Ascending aorta (tissue), 2 donors: Measurements from ENCODE around the gene CRK. TPM values are rescaled to one million over a fixed set of nuclear protein-coding genes. Genes with fewer than 3 reads are reported as not detected.

Source experiments
- DNase-seq, 2 donors: peaks; one replicate each; pipeline ENCODE4 v3.0.0-alpha.2; 2019; ENCODE audit warnings: low spot score in 2 of 2
- H3K27ac ChIP-seq, 2 donors: fragments of 200-600 bp; sonication (generic); one replicate each; pipeline ENCODE4 v1.5.1; 2016 to 2017; ENCODE audit warnings: mild to moderate bottlenecking in 1 of 2
- H3K27me3 ChIP-seq: fragments of 200-600 bp; sonication (generic); one replicate; pipeline ENCODE4 v1.5.1; 2017
- H3K36me3 ChIP-seq, 2 donors: fragments of 200-600 bp; sonication (generic); one replicate each; pipeline ENCODE4 v1.5.1; 2016
- H3K4me1 ChIP-seq, 2 donors: fragments of 200-600 bp; sonication (generic); one replicate each; pipeline ENCODE4 v1.5.1; 2016 to 2017; ENCODE audit warnings: mild to moderate bottlenecking in 1 of 2
- H3K4me3 ChIP-seq, 2 donors: fragments of 200-600 bp; sonication (generic); one replicate each; pipeline ENCODE4 v1.5.1; 2016 to 2017; ENCODE audit warnings: mild to moderate bottlenecking in 1 of 2
- H3K9me3 ChIP-seq, 2 donors: fragments of 200-600 bp; sonication (generic); one replicate each; pipeline ENCODE4 v1.5.1; 2016
- intact Hi-C: fragments of 100-400 bp; cut with DNase I; formaldehyde crosslinking; loops from one replicate; pipeline ENCODE4 v1.15.1; 2023
- total RNA-seq: library from RNA; depleted of rRNA; stranded (reverse); fragments of >200 nt; gene quantifications from one replicate; pipeline ENCODE4 v1.1.0, GENCODE V29; 2016
- TF ChIP-seq, protein P1 (sequence below), 3 experiments: fragments of 200-600 bp in 2 of 3; fragments of 450-650 bp in 1 of 3; sonication (generic) in 2 of 3; IDR thresholded peaks; one replicate each; pipeline ENCODE4 v1.5.1; 2016 to 2019; ENCODE audit warnings: antibody characterized with exemption in 3 of 3, mild to moderate bottlenecking in 1 of 3, moderate library complexity in 1 of 3

Gene CRK
- total RNA-seq, 1 donor from 2014 or later, result 83.4 TPM

DNA sequence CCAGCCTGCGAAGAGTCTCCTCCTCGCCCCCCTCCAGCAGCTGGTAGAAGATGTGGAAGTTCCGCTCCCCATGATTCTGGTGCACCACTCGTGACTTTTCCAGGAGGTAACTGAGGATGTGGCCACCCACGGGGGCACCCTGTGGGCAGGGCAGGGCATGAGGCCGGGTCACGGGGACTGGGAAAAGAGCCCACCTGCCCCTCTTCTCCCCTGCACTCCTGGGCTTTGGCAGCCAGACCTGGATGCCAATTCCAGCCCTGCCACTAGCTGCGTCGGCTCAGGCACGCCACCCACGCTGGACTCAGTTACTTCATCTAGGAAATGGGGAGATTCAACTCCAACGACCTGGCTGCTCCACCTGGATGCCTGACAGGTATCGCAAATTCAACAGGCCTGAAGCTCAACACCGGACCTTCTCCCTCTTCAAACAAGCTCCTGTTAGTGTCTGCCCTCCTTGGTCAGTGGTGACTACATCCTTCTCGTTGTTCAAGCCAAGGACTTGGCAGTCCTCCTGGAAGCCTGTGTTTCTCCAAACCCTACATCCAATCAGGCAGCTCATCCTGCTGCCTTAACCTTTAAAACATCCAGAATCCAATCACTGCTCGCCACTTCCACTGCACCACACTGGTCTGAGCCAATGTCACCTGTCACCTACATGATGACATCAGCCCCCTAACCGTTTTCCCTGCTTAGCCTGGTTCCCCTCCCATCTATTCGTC is 24.9 kb upstream of the CRK start:
- no peak overlapping the region for H3K4me3 ChIP-seq
- peaks cover 61 to 75% of the 10 kb centered on the region in 2 donors for H3K36me3 ChIP-seq
- peak overlapping the region; percentile 30 to 99 for H3K27ac ChIP-seq
- H3K4me1 ChIP-seq, result peaks cover 4 to 21% of the 10 kb centered on the region in 2 donors
- intact Hi-C loops, result loop anchor here (10.0 kb wide), 1 partner anchor 234 kb away; the partner anchor contains the start of gene TLCD2
- TF ChIP-seq, protein P1, sequence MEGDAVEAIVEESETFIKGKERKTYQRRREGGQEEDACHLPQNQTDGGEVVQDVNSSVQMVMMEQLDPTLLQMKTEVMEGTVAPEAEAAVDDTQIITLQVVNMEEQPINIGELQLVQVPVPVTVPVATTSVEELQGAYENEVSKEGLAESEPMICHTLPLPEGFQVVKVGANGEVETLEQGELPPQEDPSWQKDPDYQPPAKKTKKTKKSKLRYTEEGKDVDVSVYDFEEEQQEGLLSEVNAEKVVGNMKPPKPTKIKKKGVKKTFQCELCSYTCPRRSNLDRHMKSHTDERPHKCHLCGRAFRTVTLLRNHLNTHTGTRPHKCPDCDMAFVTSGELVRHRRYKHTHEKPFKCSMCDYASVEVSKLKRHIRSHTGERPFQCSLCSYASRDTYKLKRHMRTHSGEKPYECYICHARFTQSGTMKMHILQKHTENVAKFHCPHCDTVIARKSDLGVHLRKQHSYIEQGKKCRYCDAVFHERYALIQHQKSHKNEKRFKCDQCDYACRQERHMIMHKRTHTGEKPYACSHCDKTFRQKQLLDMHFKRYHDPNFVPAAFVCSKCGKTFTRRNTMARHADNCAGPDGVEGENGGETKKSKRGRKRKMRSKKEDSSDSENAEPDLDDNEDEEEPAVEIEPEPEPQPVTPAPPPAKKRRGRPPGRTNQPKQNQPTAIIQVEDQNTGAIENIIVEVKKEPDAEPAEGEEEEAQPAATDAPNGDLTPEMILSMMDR (IDR thresholded peaks at IDR 0.05), result no peak
- H3K27me3 ChIP-seq, result no peaks in the 10 kb centered on the region
- no peak for DNase-seq
- no peaks in the 10 kb centered on the region for H3K9me3 ChIP-seq

DNA sequence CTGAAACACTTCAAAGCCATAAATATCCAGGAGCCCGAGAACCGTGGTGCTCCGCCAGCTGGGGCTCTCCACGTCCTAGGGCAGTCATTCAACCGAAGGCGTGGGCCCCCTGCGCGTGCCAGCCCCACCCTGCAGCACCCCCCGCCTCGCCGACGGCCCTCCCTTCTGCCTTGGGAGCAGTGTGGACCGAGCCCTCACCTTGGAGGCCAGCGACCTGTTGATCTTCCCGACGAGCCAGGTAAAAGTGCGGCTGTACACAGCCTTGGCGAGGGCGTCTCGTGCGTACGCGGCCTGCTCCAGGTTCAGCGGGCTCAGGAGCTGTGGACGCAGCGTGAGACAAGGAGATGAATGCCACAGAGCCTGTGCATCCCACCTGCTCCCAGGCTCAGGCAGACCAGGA is 22.4 kb upstream of the CRK start:
- no peaks in the 10 kb centered on the region for H3K9me3 ChIP-seq
- TF ChIP-seq, protein P1 (IDR thresholded peaks at IDR 0.05), result no peak
- H3K27me3 ChIP-seq, result no peaks in the 10 kb centered on the region
- DNase-seq, result no peak
- intact Hi-C loops, result no loop called here
- no peak overlapping the region for H3K27ac ChIP-seq
- H3K4me3 ChIP-seq, result no peak overlapping the region
- peaks cover 75 to 92% of the 10 kb centered on the region in 2 donors for H3K36me3 ChIP-seq
- H3K4me1 ChIP-seq, result peaks cover 4 to 11% of the 10 kb centered on the region in 2 donors

DNA sequence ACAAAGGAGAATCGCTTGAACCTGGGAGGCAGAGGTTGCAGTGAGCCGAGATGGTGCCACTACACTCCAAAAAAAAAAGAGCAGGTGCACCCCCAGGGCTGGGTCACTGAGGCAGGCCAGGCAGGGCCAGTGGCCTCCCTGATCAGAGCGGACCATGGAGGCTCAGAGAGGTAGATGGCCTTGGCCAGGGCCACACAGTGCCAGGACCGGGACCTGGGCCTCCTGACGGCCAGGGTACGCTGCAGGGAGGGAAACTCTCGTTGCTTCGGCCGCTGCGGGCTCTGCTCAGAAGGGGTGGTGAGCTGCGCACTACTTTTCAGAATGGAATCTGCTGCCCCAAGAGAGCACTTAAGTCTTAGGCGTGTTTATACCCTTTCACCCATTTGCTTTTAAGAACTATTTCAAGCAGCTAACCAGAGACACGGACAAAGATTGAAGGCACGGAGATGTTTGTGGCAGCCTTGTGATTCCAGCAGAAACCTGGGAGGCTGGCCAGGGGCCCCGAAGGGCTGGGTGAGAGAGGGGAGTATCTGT is 19.4 kb upstream of the CRK start:
- Histone ChIP-seq H3K27me3 (no peaks in the 10 kb centered on the region), H3K4me1 (peaks cover 0 to 8% of the 10 kb centered on the region in 2 donors), H3K27ac (peak overlapping the region; percentile 18 to 39)

DNA sequence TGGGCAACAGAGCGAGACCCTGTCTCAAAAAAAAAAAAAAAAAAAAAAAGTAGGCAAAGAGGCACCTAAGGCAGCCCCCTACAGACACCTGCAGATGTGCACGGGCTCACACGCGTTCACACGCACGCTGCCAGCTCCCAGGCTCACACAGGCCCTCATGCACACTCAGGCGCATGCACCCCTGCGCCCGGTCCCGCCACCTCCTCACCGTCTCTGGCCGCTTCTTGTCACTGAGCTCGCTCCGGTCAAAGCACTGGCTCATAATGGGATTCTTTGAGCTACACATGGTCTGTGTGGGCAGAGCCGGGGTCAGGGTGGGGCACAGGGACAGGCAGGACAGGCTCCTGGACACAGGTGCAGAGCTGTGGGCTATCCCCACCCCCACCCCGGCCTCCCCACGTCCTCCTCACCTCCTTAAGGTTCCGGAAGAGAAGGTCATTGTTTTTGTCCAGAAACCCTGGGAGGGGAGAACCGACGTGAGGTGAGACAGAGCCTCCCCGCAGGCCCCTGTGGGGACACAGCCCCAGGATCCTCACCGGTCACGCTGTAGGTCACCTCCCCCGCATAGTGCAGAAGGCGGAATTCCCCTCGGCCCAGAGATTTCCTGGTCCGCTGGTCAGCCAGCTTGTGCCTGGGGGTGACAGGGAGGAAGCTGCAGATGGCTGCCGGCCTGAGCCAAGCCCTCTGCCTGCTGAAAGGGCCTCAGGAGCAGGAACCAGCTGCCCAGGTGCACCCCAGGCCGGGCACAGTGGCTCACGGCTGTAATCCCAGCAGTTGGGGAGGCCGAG is 18.6 kb upstream of the CRK start:
- Histone ChIP-seq H3K4me3 (no peak overlapping the region), H3K27ac (peak overlapping the region in 1 of 2 donors; percentile 18), H3K4me1 (peaks cover 0 to 8% of the 10 kb centered on the region in 2 donors), H3K36me3 (peaks cover 84 to 99% of the 10 kb centered on the region in 2 donors), H3K27me3 (no peaks in the 10 kb centered on the region), H3K9me3 (no peaks in the 10 kb centered on the region)
- TF ChIP-seq, protein P1 (IDR thresholded peaks at IDR 0.05), result no peak
- intact Hi-C loops, result no loop called here
- DNase-seq, result no peak

More for the DNA sequence above, 19.4 kb upstream of the CRK start:
- H3K4me3 ChIP-seq, result no peak overlapping the region
- H3K9me3 ChIP-seq, result no peaks in the 10 kb centered on the region
- intact Hi-C loops, result no loop called here
- peaks cover 83 to 97% of the 10 kb centered on the region in 2 donors for H3K36me3 ChIP-seq
- no peak for DNase-seq
- TF ChIP-seq, protein P1 (IDR thresholded peaks at IDR 0.05), result no peak

DNA sequence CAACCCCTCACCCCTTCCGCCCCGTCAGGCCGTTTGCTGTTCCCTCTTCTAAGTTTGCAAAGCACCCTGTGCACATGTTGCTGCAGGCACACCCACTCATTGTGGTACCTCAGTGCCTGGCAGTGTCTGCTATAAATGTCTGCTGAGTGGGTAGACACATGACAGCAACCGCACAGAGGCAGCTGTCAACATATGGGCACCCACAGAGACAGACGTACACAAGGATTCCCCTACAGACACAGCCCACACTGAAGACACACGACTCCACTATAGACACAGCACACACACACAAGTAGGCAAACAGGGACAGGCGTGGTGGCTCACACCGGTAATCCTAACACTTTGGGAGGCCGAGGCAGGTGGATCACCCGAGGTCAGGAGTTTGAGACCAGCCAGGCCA is 17.8 kb upstream of the CRK start:
- TF ChIP-seq, protein P1 (IDR thresholded peaks at IDR 0.05), result no peak
- H3K4me3 ChIP-seq, result no peak overlapping the region
- H3K36me3 ChIP-seq, result peaks cover 84 to 99% of the 10 kb centered on the region in 2 donors
- DNase-seq, result no peak
- H3K4me1 ChIP-seq, result peaks cover 0 to 8% of the 10 kb centered on the region in 2 donors
- intact Hi-C loops, result no loop called here
- H3K27me3 ChIP-seq, result no peaks in the 10 kb centered on the region
- H3K9me3 ChIP-seq, result no peaks in the 10 kb centered on the region
- peak overlapping the region in 1 of 2 donors; percentile 12 for H3K27ac ChIP-seq
